HFFc6 (cell line): ENCODE data around the gene CD300A. TPM values are rescaled to one million over a fixed set of nuclear protein-coding genes. Genes with fewer than 3 reads are reported as not detected.
A peak's percentile ranks its signal among the peaks of the same experiment; 100 is the strongest.
"Not testable (repeated sequence)": the region's sequence is repeated elsewhere in the genome, so short reads cannot be mapped to it uniquely, and the experiment has no call there.

ENCODE experiments used
- DNase-seq: peaks from one replicate; pipeline ENCODE4 v3.0.0-alpha.2; 2018
- H3K27ac Mint-ChIP-seq: 2 replicates; pipeline ENCODE4 v1.8.0; 2020; ENCODE audit warnings: mild to moderate bottlenecking, mixed read lengths
- H3K27me3 Mint-ChIP-seq: 2 replicates; pipeline ENCODE4 v1.8.0; 2021; ENCODE audit warnings: mild to moderate bottlenecking, moderate library complexity, mixed read lengths; ENCODE audit not compliant: insufficient read depth
- H3K36me3 Mint-ChIP-seq: 2 replicates; pipeline ENCODE4 v1.8.0; 2021; ENCODE audit warnings: low read depth, mixed read lengths
- H3K4me1 Mint-ChIP-seq: 2 replicates; pipeline ENCODE4 v1.8.0; 2020; ENCODE audit warnings: low read depth, mixed read lengths
- H3K4me3 Mint-ChIP-seq: 2 replicates; pipeline ENCODE4 v1.8.0; 2020; ENCODE audit warnings: mild to moderate bottlenecking, moderate library complexity, mixed read lengths
- H3K9me3 Mint-ChIP-seq: 2 replicates; pipeline ENCODE4 v1.8.0; 2020; ENCODE audit warnings: mild to moderate bottlenecking, mixed read lengths
- CTCF ChIP-seq: fragments of 200-600 bp; sonication (generic); IDR thresholded peaks from 2 replicates; pipeline ENCODE4 v1.5.0; 2021; ENCODE audit warnings: antibody characterized with exemption, mild to moderate bottlenecking
- total RNA-seq, 6 experiments: library from RNA; stranded (reverse); fragmentation: NEBNext Ultra II Directional; extraction: Animal tissue kit (Norgen Biotek cat#: 25700); gene quantifications; 2 replicates in 1 of 6; 3 replicates in 5 of 6; pipeline ENCODE4 v1.2.3, GENCODE V29; 2021

The CD300A gene
- total RNA-seq, 6 experiments from 2014 or later, result not detected

GRCh38 chr17:74490716-74491115 lies 24.3 kb downstream of the CD300A start:
- no peaks in the 10 kb centered on the region for H3K36me3 Mint-ChIP-seq
- no peaks in the 10 kb centered on the region for H3K27me3 Mint-ChIP-seq
- peaks cover 18% of the 10 kb centered on the region for H3K9me3 Mint-ChIP-seq
- no peaks in the 10 kb centered on the region for H3K4me1 Mint-ChIP-seq
- TF ChIP-seq CTCF, result no peak
- DNase-seq, result no peak
- H3K27ac Mint-ChIP-seq, result no peak overlapping the region
- no peak overlapping the region for H3K4me3 Mint-ChIP-seq

GRCh38 chr17:74491626-74492025 lies 25.2 kb downstream of the CD300A start:
- H3K9me3 Mint-ChIP-seq, result peaks cover 14% of the 10 kb centered on the region
- no peak overlapping the region for H3K4me3 Mint-ChIP-seq
- H3K4me1 Mint-ChIP-seq, result no peaks in the 10 kb centered on the region
- TF ChIP-seq CTCF, result no peak
- no peaks in the 10 kb centered on the region for H3K27me3 Mint-ChIP-seq
- H3K36me3 Mint-ChIP-seq, result no peaks in the 10 kb centered on the region
- DNase-seq, result no peak
- no peak overlapping the region for H3K27ac Mint-ChIP-seq

GRCh38 chr17:74493331-74493833 lies 26.9 kb downstream of the CD300A start:
- no peaks in the 10 kb centered on the region for H3K4me1 Mint-ChIP-seq
- H3K36me3 Mint-ChIP-seq, result no peaks in the 10 kb centered on the region
- H3K27me3 Mint-ChIP-seq, result no peaks in the 10 kb centered on the region
- peak; percentile 83 for TF ChIP-seq CTCF
- no peak overlapping the region for H3K4me3 Mint-ChIP-seq
- DNase-seq, result peak; percentile 48
- peaks cover 18% of the 10 kb centered on the region for H3K9me3 Mint-ChIP-seq
- H3K27ac Mint-ChIP-seq, result no peak overlapping the region

- H3K36me3 Mint-ChIP-seq, result no peaks in the 10 kb centered on the region
- TF ChIP-seq CTCF, result no peak
- no peak overlapping the region for H3K27ac Mint-ChIP-seq
- H3K4me3 Mint-ChIP-seq, result no peak overlapping the region
- H3K4me1 Mint-ChIP-seq, result no peaks in the 10 kb centered on the region
- peaks cover 1% of the 10 kb centered on the region; the same call in 1 of the 2 replicates for H3K27me3 Mint-ChIP-seq
- peaks cover 21% of the 10 kb centered on the region for H3K9me3 Mint-ChIP-seq
- no peak for DNase-seq
These were observed 31.0 kb downstream of the CD300A start for GRCh38 chr17:74497471-74497870.

GRCh38 chr17:74499992-74500391 lies 33.6 kb downstream of the CD300A start:
- no peaks in the 10 kb centered on the region for H3K36me3 Mint-ChIP-seq
- TF ChIP-seq CTCF, result no peak
- no peak for DNase-seq
- peaks cover 16% of the 10 kb centered on the region for H3K9me3 Mint-ChIP-seq
- H3K27ac Mint-ChIP-seq, result no peak overlapping the region
- H3K4me1 Mint-ChIP-seq, result no peaks in the 10 kb centered on the region
- H3K4me3 Mint-ChIP-seq, result no peak overlapping the region
- peaks cover 1% of the 10 kb centered on the region; the same call in 1 of the 2 replicates for H3K27me3 Mint-ChIP-seq

- H3K4me1 Mint-ChIP-seq, result no peaks in the 10 kb centered on the region
- no peak overlapping the region for H3K4me3 Mint-ChIP-seq
- peaks cover 18% of the 10 kb centered on the region for H3K9me3 Mint-ChIP-seq
These were observed 36.4 kb downstream of the CD300A start for GRCh38 chr17:74502861-74503260.

GRCh38 chr17:74503949-74504348 lies 37.5 kb downstream of the CD300A start:
- H3K36me3 Mint-ChIP-seq, DNase-seq, H3K4me1 Mint-ChIP-seq, H3K4me3 Mint-ChIP-seq, H3K27me3 Mint-ChIP-seq, H3K27ac Mint-ChIP-seq: not testable (repeated sequence)
- H3K9me3 Mint-ChIP-seq, result peaks cover 23% of the 10 kb centered on the region

More at GRCh38 chr17:74502861-74503260, 36.4 kb downstream of the CD300A start:
- H3K27ac Mint-ChIP-seq, result no peak overlapping the region
- no peak for TF ChIP-seq CTCF
- DNase-seq, result no peak
- H3K27me3 Mint-ChIP-seq, result peaks cover 1% of the 10 kb centered on the region; the same call in 1 of the 2 replicates
- H3K36me3 Mint-ChIP-seq, result no peaks in the 10 kb centered on the region
